ENCODE measurements around the gene RDH14.

DNA sequence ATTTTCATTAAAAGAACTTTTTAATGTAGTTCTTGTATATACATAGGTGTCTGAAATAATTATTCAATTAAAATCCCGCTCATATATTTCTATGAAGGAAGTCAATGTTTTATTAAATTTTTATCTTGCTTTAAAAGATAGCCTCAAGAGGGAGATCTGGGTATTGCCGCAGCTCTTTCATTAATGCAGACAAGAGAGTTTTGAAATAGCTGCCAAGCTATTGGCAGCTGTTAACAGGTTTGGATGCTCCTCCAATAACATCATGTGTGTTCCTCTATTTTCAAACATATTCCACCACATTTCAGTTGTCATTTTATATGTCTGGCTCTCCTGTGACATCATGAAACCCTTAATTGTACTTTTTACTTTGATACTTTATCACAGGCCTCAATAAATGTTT, 41.8 kb upstream of the RDH14 start:
- TF ChIP-seq CTCF (IDR thresholded peaks at IDR 0.05): no peak
- no peak for TF ChIP-seq POLR2A (IDR thresholded peaks at IDR 0.05)
